Measurements from ENCODE around the gene TPM2. TPM values are rescaled to one million over a fixed set of nuclear protein-coding genes. Genes with fewer than 3 reads are reported as not detected.
A peak's percentile ranks its signal among the peaks of the same experiment; 100 is the strongest.

TPM2 gene
- total and polyA plus RNA-seq, 8 donors: 460 to 3,642 (median 1,093) TPM

- peaks cover 17 to 50% (median 22%) of the 10 kb centered on the region in 4 donors for H3K4me1 ChIP-seq
- H3K27ac ChIP-seq: no peak overlapping the region
- intact Hi-C loops (cut with DNase I; ENCODE audit: low total_unique reads): no loop called here
- no peak for TF ChIP-seq POLR2AphosphoS5 (IDR thresholded peaks at IDR 0.05)
- H3K4me3 ChIP-seq: no peak overlapping the region
- H3K9me3 ChIP-seq: no peaks in the 10 kb centered on the region
- H3K27me3 ChIP-seq: no peaks in the 10 kb centered on the region
- DNase-seq: no peak
- H3K36me3 ChIP-seq: no peaks in the 10 kb centered on the region
- 93 to 100% (median 95%) methylated on average over 2 of the region's 2 CpGs for WGBS, 5 donors
Observed at GRCh38 chr9:35653611-35654010, 36.1 kb downstream of the TPM2 start.

- intact Hi-C loops (cut with DNase I; ENCODE audit: low total_unique reads): no loop called here
- Histone ChIP-seq H3K4me1 (peaks cover 17 to 54% (median 22%) of the 10 kb centered on the region in 4 donors), H3K36me3 (no peaks in the 10 kb centered on the region), H3K9me3 (no peaks in the 10 kb centered on the region), H3K27me3 (no peaks in the 10 kb centered on the region), H3K4me3 (no peak overlapping the region), H3K27ac (peak overlapping the region in 4 of 5 donors; percentile 45 to 62 (median 58))
- DNase-seq: no peak
- TF ChIP-seq CTCF (IDR thresholded peaks at IDR 0.05): no peak
- TF ChIP-seq POLR2A (IDR thresholded peaks at IDR 0.05): no peak
- no peak for TF ChIP-seq EP300 (IDR thresholded peaks at IDR 0.05)
- no peak for TF ChIP-seq POLR2AphosphoS5 (IDR thresholded peaks at IDR 0.05)
- 87 to 95% (median 93%) methylated on average over 8 of the region's 8 CpGs for WGBS, 5 donors
Observed at GRCh38 chr9:35652829-35653209, 36.9 kb downstream of the TPM2 start.

GRCh38 chr9:35651956-35652828 lies 37.5 kb downstream of the TPM2 start:
- Histone ChIP-seq H3K4me3 (no peak overlapping the region), H3K27ac (peak overlapping the region; percentile 45 to 78 (median 60)), H3K4me1 (peaks cover 16 to 56% (median 22%) of the 10 kb centered on the region in 4 donors), H3K9me3 (no peaks in the 10 kb centered on the region), H3K27me3 (no peaks in the 10 kb centered on the region), H3K36me3 (no peaks in the 10 kb centered on the region)
- DNase-seq: peak in 1 of 2 donors; percentile 66
- 58 to 74% (median 64%) methylated on average over 6 to 7 of the region's 7 CpGs for WGBS, 5 donors
- intact Hi-C loops (cut with DNase I; ENCODE audit: low total_unique reads): no loop called here
- no peak for TF ChIP-seq EP300 (IDR thresholded peaks at IDR 0.05)
- no peak for TF ChIP-seq POLR2A (IDR thresholded peaks at IDR 0.05)
- TF ChIP-seq CTCF (IDR thresholded peaks at IDR 0.05): no peak
- peak in 2 of 3 donors; percentile 18 to 48 for TF ChIP-seq POLR2AphosphoS5 (IDR thresholded peaks at IDR 0.05)

GRCh38 chr9:35650341-35651158 lies 39.2 kb downstream of the TPM2 start, which contains the start of gene SIT1:
Gene SIT1 (minus strand): TSS chr9:35650931. CDS start chr9:35650853, 78 bp downstream.
- H3K27me3 ChIP-seq: no peaks in the 10 kb centered on the region
- TF ChIP-seq EP300 (IDR thresholded peaks at IDR 0.05) (no peak), POLR2A (IDR thresholded peaks at IDR 0.05) (no peak), POLR2AphosphoS5 (IDR thresholded peaks at IDR 0.05) (no peak), CTCF (IDR thresholded peaks at IDR 0.05) (no peak)
- peak in 1 of 2 donors; percentile 28 for DNase-seq
- no peaks in the 10 kb centered on the region for H3K36me3 ChIP-seq
- H3K4me1 ChIP-seq: peaks cover 17 to 59% (median 24%) of the 10 kb centered on the region in 4 donors
- H3K9me3 ChIP-seq: no peaks in the 10 kb centered on the region
- H3K4me3 ChIP-seq: peak within 1 kb of the TSS; percentile 20 to 39 (median 27)
- 63 to 78% (median 73%) methylated on average over 15 to 22 of the region's 22 CpGs for WGBS, 5 donors
- intact Hi-C loops (cut with DNase I; ENCODE audit: low total_unique reads): no loop called here
- H3K27ac ChIP-seq: peak within 1 kb of the TSS; percentile 36 to 63 (median 56)

All from stomach (tissue), 9 donors.